Panc1 (cell line): ENCODE results near the gene ADAMTS2.

Source experiments
- POLR2AphosphoS5 ChIP-seq: IDR thresholded peaks from 2 replicates; pipeline ENCODE4 v1.6.1; 2012; ENCODE audit warnings: mild to moderate bottlenecking, low read depth, low read length, moderate library complexity
- TF ChIP-seq, protein P1 (sequence below): fragments of 450-650 bp; IDR thresholded peaks from 2 replicates; pipeline ENCODE4 v1.5.1; 2017; ENCODE audit warnings: mild to moderate bottlenecking

GRCh38 chr5:179124853-179125788 lies 220.1 kb downstream of the ADAMTS2 start:
- TF ChIP-seq, protein P1, sequence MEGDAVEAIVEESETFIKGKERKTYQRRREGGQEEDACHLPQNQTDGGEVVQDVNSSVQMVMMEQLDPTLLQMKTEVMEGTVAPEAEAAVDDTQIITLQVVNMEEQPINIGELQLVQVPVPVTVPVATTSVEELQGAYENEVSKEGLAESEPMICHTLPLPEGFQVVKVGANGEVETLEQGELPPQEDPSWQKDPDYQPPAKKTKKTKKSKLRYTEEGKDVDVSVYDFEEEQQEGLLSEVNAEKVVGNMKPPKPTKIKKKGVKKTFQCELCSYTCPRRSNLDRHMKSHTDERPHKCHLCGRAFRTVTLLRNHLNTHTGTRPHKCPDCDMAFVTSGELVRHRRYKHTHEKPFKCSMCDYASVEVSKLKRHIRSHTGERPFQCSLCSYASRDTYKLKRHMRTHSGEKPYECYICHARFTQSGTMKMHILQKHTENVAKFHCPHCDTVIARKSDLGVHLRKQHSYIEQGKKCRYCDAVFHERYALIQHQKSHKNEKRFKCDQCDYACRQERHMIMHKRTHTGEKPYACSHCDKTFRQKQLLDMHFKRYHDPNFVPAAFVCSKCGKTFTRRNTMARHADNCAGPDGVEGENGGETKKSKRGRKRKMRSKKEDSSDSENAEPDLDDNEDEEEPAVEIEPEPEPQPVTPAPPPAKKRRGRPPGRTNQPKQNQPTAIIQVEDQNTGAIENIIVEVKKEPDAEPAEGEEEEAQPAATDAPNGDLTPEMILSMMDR: no peak
- no peak for TF ChIP-seq POLR2AphosphoS5
